GM23338 (cell line): ENCODE results near the gene PGP. TPM values are rescaled to one million over a fixed set of nuclear protein-coding genes. Genes with fewer than 3 reads are reported as not detected.

Experiments
- ATAC-seq: fragments of 200-7000 bp; cut with Tn5 transposase; 3 replicates; pipeline ENCODE4 v1.9.1; 2020
- DNase-seq: peaks from one replicate; pipeline ENCODE4 v3.0.0-alpha.2; 2015; ENCODE audit warnings: low spot score
- H2AFZ ChIP-seq: fragments of 200-600 bp; sonication (generic); 2 replicates; pipeline ENCODE4 v1.8.0; 2016; ENCODE audit warnings: antibody characterized with exemption, mild to moderate bottlenecking, moderate library complexity
- H3F3A ChIP-seq: fragments of 200-600 bp; sonication (generic); replicated peaks from 2 replicates; pipeline ENCODE4 v1.8.0; 2017; ENCODE audit warnings: antibody characterized with exemption, mixed run types, low read depth
- H3K27ac ChIP-seq: fragments of 200-600 bp; sonication (generic); 2 replicates; pipeline ENCODE4 v1.6.1; 2016; ENCODE audit warnings: low read depth
- H3K27me3 ChIP-seq: fragments of 200-600 bp; sonication (generic); 2 replicates; pipeline ENCODE4 v1.8.0; 2016; ENCODE audit warnings: mild to moderate bottlenecking, mixed run types, moderate library complexity; ENCODE audit not compliant: insufficient read depth
- H3K36me3 ChIP-seq: fragments of 200-600 bp; sonication (generic); 2 replicates; pipeline ENCODE4 v1.8.0; 2016; ENCODE audit warnings: mild to moderate bottlenecking; ENCODE audit not compliant: insufficient read depth
- H3K4me1 ChIP-seq: fragments of 200-600 bp; sonication (generic); 2 replicates; pipeline ENCODE4 v1.8.0; 2016; ENCODE audit warnings: mild to moderate bottlenecking, moderate library complexity; ENCODE audit not compliant: insufficient read depth
- H3K4me2 ChIP-seq: fragments of 200-600 bp; sonication (generic); 2 replicates; pipeline ENCODE4 v1.7.1; 2017; ENCODE audit warnings: mixed run types
- H3K4me3 ChIP-seq: fragments of 200-600 bp; sonication (generic); 2 replicates; pipeline ENCODE4 v1.6.1; 2016; ENCODE audit warnings: mixed run types
- H3K79me2 ChIP-seq: fragments of 200-600 bp; sonication (generic); replicated peaks from 2 replicates; pipeline ENCODE4 v1.8.0; 2017; ENCODE audit warnings: mild to moderate bottlenecking; ENCODE audit not compliant: insufficient read depth
- H3K9me2 ChIP-seq: fragments of 200-600 bp; sonication (generic); 2 replicates; pipeline ENCODE4 v1.8.0; 2017; ENCODE audit not compliant: insufficient read depth
- H4K20me1 ChIP-seq: fragments of 200-600 bp; sonication (generic); replicated peaks from 2 replicates; pipeline ENCODE4 v1.8.0; 2017; ENCODE audit warnings: mild to moderate bottlenecking; ENCODE audit not compliant: insufficient read depth
- H3K27ac Mint-ChIP-seq: 2 replicates; pipeline ENCODE4 v1.8.0; 2020; ENCODE audit warnings: inconsistent platforms, mild to moderate bottlenecking, moderate library complexity, mixed read lengths
- H3K27me3 Mint-ChIP-seq: 3 replicates; pipeline ENCODE4 v1.8.0; 2022; ENCODE audit warnings: low read depth, mild to moderate bottlenecking, moderate library complexity, mixed read lengths, inconsistent platforms; ENCODE audit not compliant: insufficient read depth, poor library complexity
- H3K36me3 Mint-ChIP-seq: 3 replicates; pipeline ENCODE4 v1.8.0; 2021; ENCODE audit warnings: low read depth, mild to moderate bottlenecking, inconsistent platforms, moderate library complexity, mixed read lengths
- H3K4me1 Mint-ChIP-seq: 3 replicates; pipeline ENCODE4 v1.8.0; 2020; ENCODE audit warnings: mild to moderate bottlenecking, inconsistent platforms, mixed read lengths
- H3K4me3 Mint-ChIP-seq: 3 replicates; pipeline ENCODE4 v1.8.0; 2021; ENCODE audit warnings: moderate library complexity, mild to moderate bottlenecking, inconsistent platforms, mixed read lengths
- H3K9me3 Mint-ChIP-seq: 3 replicates; pipeline ENCODE4 v1.8.0; 2020; ENCODE audit warnings: moderate library complexity, mild to moderate bottlenecking, inconsistent platforms, mixed read lengths
- CREB1 ChIP-seq: fragments of 250-450 bp; sonication (Bioruptor Pico); IDR thresholded peaks from 2 replicates; pipeline ENCODE4 v1.5.0; 2020; ENCODE audit warnings: low read depth, mild to moderate bottlenecking, moderate library complexity
- EZH2 ChIP-seq: fragments of 200-600 bp; sonication (generic); IDR thresholded peaks from one replicate; pipeline ENCODE4 v1.8.0; 2017; ENCODE audit warnings: antibody characterized with exemption, mild to moderate bottlenecking, low read depth; ENCODE audit not compliant: unreplicated experiment
- EZH2phosphoT487 ChIP-seq: fragments of 200-600 bp; sonication (generic); IDR thresholded peaks from one replicate; pipeline ENCODE4 v1.8.1; 2018; ENCODE audit warnings: antibody characterized with exemption; ENCODE audit not compliant: unreplicated experiment
- JUNB ChIP-seq: IDR thresholded peaks from one replicate; pipeline ENCODE4 v1.6.1; 2016; ENCODE audit warnings: antibody characterized with exemption; ENCODE audit not compliant: unreplicated experiment
- NANOG ChIP-seq: IDR thresholded peaks from 2 replicates; pipeline ENCODE4 v1.6.1; 2016; ENCODE audit warnings: antibody characterized with exemption, borderline replicate concordance
- POLR2AphosphoS5 ChIP-seq: IDR thresholded peaks from 2 replicates; pipeline ENCODE4 v1.6.1; 2016; ENCODE audit warnings: antibody characterized with exemption, low read depth
- STAT1 ChIP-seq: IDR thresholded peaks from one replicate; pipeline ENCODE4 v1.6.1; 2016; ENCODE audit warnings: antibody characterized with exemption; ENCODE audit not compliant: unreplicated experiment
- ZNF114 ChIP-seq: fragments of 250-450 bp; sonication (Bioruptor Pico); IDR thresholded peaks from 2 replicates; pipeline ENCODE4 v1.5.0; 2020; ENCODE audit warnings: mild to moderate bottlenecking, moderate library complexity
- ZNF331 ChIP-seq: fragments of 250-450 bp; sonication (Bioruptor Pico); IDR thresholded peaks from 2 replicates; pipeline ENCODE4 v1.5.0; 2020; ENCODE audit warnings: low read depth, mild to moderate bottlenecking, moderate library complexity
- ZNF462 ChIP-seq: fragments of 250-450 bp; sonication (Bioruptor Pico); IDR thresholded peaks from 2 replicates; pipeline ENCODE4 v1.5.0; 2020; ENCODE audit warnings: mild to moderate bottlenecking, moderate library complexity
- polyA plus RNA-seq: library from polyadenylated mRNA; unstranded; fragments of >200 nt; fragmentation: Nextera tagmentation; extraction: Ambion mirVana; gene quantifications from 2 replicates; pipeline ENCODE4 v1.2.1, GENCODE V29; 2016
- total RNA-seq: library from RNA; depleted of rRNA; stranded (reverse); fragments of >200 nt; shearing (Covaris generic); gene quantifications from 2 replicates; pipeline ENCODE4 v1.2.3, GENCODE V29; 2014
- TF ChIP-seq, protein P1 (sequence below): IDR thresholded peaks from 2 replicates; pipeline ENCODE4 v1.6.1; 2016; ENCODE audit warnings: antibody characterized with exemption
- TF ChIP-seq, protein P2 (sequence below): IDR thresholded peaks from one replicate; pipeline ENCODE4 v1.6.1; 2018; ENCODE audit warnings: antibody characterized with exemption; ENCODE audit not compliant: unreplicated experiment
- TF ChIP-seq, protein P3 (sequence below), 2 experiments: fragments of 200-600 bp in 1 of 2; sonication (generic) in 1 of 2; conservative IDR thresholded peaks; 2 replicates each; pipeline versions ENCODE4 v1.5.1 to v1.6.1; 2016 to 2017; ENCODE audit warnings: antibody characterized with exemption in 2 of 2, low read depth in 2 of 2, mild to moderate bottlenecking in 2 of 2, moderate library complexity in 1 of 2

PGP gene
- total and polyA plus RNA-seq, 2 experiments from 2014 or later: 44.4 to 80.3 TPM

DNA sequence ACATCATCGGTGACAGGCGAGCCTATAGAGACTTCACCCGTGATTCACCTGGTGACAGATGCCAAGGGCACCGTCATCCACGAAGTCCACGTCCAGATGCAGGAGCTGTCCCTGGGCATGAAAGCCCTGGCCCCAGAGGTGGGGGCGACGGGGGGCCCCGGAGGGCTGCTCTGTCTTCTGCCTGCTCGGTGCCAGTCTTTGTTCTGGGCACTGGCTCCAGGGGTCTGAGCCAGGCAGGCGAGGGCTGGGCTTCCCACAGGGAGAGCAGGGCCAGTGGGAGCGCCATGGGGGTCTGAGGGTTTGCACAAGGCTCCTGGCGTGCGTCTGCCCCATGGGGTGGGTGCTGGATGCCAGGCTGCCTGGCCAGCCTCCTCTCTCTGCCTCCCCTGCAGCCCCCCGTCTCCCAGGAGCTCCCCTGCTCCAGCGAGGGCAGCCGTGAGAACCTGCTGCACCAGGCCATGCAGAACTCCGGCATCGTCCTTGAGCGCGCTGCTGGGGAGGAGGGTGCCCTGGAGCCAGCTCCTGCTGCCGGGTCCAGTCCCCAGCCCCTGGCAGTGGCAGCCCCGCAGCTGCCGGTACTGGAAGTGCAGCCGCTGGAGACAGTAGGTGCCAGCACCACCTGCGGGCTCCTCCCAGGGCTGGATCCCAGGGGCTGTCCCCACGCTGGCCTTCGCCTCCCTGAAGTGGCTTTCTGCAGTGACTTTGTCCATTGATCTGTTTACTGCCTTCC lies 18.6 kb upstream of the PGP start:
- Histone ChIP-seq H4K20me1 (no peaks in the 10 kb centered on the region; the same call in 1 of the 2 replicates), H2AFZ (no peak overlapping the region), H3K9me2 (no peaks in the 10 kb centered on the region), H3K4me3 (no peak overlapping the region), H3K27me3 (peaks cover 18% of the 10 kb centered on the region), H3K36me3 (0 out of 2 replicates have a peak, but pooled peaks cover 5% of the 10 kb centered on the region), H3K79me2 (no peaks in the 10 kb centered on the region), H3K4me2 (no peak overlapping the region), H3K4me1 (no peaks in the 10 kb centered on the region), H3K27ac (no peak overlapping the region), H3F3A (no peaks in the 10 kb centered on the region)
- Mint-ChIP-seq H3K27me3 (peaks cover 23% of the 10 kb centered on the region), H3K4me3 (no peak overlapping the region), H3K4me1 (no peaks in the 10 kb centered on the region), H3K27ac (no peak overlapping the region), H3K36me3 (peaks cover 9% of the 10 kb centered on the region; the same call in 2 of the 3 replicates), H3K9me3 (no peaks in the 10 kb centered on the region)
- no peak for ATAC-seq
- no peak for DNase-seq
- TF ChIP-seq ZNF114 (CRISPR knock-in tag) (no peak), STAT1 (no peak), ZNF462 (CRISPR knock-in tag) (no peak), ZNF331 (no peak), EZH2phosphoT487 (no peak), POLR2AphosphoS5 (no peak), JUNB (no peak), CREB1 (no peak), EZH2 (no peak), NANOG (no peak)
- TF ChIP-seq, protein P1, sequence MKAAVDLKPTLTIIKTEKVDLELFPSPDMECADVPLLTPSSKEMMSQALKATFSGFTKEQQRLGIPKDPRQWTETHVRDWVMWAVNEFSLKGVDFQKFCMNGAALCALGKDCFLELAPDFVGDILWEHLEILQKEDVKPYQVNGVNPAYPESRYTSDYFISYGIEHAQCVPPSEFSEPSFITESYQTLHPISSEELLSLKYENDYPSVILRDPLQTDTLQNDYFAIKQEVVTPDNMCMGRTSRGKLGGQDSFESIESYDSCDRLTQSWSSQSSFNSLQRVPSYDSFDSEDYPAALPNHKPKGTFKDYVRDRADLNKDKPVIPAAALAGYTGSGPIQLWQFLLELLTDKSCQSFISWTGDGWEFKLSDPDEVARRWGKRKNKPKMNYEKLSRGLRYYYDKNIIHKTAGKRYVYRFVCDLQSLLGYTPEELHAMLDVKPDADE: no peak
- TF ChIP-seq, protein P2, sequence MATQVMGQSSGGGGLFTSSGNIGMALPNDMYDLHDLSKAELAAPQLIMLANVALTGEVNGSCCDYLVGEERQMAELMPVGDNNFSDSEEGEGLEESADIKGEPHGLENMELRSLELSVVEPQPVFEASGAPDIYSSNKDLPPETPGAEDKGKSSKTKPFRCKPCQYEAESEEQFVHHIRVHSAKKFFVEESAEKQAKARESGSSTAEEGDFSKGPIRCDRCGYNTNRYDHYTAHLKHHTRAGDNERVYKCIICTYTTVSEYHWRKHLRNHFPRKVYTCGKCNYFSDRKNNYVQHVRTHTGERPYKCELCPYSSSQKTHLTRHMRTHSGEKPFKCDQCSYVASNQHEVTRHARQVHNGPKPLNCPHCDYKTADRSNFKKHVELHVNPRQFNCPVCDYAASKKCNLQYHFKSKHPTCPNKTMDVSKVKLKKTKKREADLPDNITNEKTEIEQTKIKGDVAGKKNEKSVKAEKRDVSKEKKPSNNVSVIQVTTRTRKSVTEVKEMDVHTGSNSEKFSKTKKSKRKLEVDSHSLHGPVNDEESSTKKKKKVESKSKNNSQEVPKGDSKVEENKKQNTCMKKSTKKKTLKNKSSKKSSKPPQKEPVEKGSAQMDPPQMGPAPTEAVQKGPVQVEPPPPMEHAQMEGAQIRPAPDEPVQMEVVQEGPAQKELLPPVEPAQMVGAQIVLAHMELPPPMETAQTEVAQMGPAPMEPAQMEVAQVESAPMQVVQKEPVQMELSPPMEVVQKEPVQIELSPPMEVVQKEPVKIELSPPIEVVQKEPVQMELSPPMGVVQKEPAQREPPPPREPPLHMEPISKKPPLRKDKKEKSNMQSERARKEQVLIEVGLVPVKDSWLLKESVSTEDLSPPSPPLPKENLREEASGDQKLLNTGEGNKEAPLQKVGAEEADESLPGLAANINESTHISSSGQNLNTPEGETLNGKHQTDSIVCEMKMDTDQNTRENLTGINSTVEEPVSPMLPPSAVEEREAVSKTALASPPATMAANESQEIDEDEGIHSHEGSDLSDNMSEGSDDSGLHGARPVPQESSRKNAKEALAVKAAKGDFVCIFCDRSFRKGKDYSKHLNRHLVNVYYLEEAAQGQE: no peak
- TF ChIP-seq, protein P3, sequence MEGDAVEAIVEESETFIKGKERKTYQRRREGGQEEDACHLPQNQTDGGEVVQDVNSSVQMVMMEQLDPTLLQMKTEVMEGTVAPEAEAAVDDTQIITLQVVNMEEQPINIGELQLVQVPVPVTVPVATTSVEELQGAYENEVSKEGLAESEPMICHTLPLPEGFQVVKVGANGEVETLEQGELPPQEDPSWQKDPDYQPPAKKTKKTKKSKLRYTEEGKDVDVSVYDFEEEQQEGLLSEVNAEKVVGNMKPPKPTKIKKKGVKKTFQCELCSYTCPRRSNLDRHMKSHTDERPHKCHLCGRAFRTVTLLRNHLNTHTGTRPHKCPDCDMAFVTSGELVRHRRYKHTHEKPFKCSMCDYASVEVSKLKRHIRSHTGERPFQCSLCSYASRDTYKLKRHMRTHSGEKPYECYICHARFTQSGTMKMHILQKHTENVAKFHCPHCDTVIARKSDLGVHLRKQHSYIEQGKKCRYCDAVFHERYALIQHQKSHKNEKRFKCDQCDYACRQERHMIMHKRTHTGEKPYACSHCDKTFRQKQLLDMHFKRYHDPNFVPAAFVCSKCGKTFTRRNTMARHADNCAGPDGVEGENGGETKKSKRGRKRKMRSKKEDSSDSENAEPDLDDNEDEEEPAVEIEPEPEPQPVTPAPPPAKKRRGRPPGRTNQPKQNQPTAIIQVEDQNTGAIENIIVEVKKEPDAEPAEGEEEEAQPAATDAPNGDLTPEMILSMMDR (conservative IDR thresholded peaks at IDR 0.05; ENCODE audit: low read depth in 2 of 2): no peak
